Midbrain (tissue), 1 donor: ENCODE results near the gene SLC35A5.

Experiments
- DNase-seq: peaks from one replicate; lab custom pipeline; 2025; lab: John Stamatoyannopoulos, UW

The SLC35A5 gene

DNA sequence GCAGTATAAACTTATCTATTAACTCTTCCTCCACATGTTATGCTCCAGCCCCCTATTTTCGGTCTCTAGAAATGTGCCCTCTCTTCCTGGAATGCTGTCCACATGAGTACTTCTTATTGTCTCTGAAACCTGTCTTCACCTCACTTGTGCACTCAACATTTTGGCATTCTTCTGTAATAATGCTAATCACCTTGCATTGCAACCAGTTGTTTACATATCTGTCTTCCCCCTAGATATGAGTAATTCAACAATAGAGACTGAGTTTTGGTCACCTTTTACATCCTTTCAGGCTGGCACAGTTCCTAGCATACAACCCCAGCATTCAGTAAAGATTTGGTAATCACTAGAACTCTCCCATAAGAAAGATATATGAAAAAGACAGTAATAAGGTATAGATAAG is 61.9 kb downstream of the SLC35A5 start:
- DNase-seq: no peak

- peak; percentile 27 for DNase-seq
Measured at GRCh38 chr3:112627419-112627818, 65.6 kb downstream of the SLC35A5 start.

DNA sequence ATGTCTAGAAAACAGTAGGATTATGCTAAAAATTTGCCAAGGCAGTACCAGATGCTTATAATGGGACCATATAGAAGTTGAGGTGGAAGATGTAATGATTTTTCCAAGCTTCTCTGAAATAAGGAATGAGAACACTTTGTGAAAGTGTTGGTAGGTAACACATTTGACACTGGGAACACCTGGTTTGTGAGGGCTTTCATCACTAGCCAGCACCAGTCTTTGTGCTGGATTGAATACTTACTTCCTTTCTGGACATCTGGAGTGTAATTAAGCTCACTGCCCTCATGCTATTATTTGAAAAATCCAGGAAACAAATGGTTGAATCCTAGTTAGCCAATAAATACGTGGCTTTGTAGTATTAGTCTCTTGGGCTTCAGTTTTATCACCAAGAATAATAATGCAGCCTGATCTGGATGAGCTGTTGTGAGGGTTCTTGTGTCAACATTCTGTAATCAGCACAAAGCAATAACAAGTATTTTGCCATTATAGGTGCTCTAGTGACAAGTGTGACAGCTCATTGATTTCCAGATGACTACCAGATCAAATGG is 66.1 kb downstream of the SLC35A5 start:
- no peak for DNase-seq

DNA sequence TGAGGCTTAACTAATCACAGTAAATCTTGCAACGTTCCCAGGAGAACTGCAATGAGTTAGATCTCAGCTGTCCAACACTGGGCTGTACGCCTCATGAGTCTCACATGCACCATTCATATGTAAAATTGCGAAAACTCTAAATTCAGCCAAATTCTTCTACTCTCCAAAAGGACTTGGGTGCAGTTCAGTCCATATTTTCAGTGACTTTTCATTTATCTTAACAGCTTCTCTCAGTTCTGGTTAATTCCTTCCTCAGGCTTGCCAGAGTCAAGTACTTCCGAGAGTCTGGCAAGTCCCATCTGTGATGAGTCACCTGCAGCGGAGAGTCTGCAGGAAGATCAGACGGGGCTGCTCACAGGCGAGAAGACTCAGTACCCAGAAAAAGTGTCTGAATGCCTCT is 67.6 kb downstream of the SLC35A5 start:
- no peak for DNase-seq

- no peak for DNase-seq
Measured at GRCh38 chr3:112631257-112631656, 69.4 kb downstream of the SLC35A5 start.

GRCh38 chr3:112632596-112632995 is 70.8 kb downstream of the SLC35A5 start:
- no peak for DNase-seq

DNA sequence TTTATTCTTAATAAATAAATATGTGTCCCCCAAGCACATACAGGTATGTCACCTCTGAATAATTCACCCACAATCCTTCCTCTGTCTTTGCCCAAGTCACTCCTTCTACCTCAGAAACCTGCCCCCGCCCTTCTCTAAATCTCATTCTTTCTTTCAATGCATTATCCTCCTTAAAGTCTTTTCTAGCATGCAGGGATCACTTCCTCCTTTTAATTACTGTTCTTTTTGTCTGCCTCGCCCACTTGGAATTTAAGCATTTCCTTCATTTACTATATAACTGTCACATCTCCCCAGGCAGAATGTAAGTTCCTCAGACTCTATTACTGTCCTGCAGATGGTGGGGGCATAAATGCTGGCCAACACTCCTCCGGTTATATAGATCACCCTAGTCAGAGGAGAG is 71.3 kb downstream of the SLC35A5 start:
- no peak for DNase-seq

DNA sequence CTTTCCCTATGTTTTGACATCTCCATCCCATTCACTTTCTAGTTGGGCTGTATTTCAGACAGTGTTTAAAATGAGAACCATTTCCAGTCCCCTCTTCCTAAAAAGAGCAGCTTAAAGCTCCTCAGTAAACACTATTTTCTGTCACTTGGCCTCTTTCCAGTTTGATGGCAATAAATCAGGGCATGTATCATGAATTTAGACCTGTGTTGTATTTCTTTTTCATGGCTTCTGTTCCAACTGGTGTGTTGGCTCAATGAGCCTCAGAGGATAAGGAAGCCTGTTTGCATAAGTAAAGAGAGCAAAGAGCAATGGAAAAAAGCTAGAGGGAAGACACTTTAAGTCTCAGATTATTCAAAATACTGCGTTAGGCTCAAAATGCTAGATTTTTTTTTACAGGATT is 71.9 kb downstream of the SLC35A5 start:
- DNase-seq: no peak

DNA sequence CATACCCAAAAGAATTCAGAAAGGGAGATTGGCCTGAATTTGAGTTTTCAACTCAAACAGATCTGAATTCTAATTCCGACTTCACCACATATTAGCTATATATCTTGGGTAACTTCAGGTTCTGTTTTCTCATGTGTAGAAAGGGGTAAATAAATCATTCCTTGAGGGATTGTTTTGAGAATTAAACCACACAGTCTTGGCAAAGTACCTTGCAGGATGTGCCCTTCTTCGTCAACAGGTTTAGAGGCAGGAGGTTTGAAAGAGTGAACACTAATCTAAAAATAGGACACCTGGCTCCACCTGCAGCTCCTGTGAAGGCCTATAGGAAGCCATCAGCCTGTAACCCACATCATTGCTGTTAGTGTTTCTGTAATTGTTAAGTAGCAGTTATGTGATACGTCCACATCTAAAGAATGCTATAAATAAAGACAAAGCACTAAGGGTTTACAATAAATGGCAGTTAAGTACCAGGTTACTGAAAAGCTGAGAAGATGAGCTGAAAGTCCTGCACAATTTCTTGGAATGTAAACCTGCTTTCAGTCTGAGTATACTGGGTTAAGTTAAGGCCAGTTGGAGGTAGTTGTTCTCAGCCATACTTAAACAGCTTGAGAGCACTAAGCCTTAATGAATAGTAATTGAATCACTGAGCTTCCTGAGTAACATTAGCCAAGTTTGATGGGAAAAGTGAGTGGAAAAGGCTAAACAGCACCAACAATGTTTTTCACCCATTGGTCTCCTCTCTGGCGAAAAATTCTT is 73.1 kb downstream of the SLC35A5 start:
- no peak for DNase-seq
